Hepatocyte (in vitro differentiated cells): ENCODE data around the gene PCBP3. TPM values are rescaled to one million over a fixed set of nuclear protein-coding genes. Genes with fewer than 3 reads are reported as not detected.

Experiments used
- DNase-seq: peaks from one replicate; pipeline ENCODE4 v3.0.0-alpha.2; 2016; ENCODE audit warnings: low spot score
- H2AFZ ChIP-seq: fragments of 200-600 bp; sonication (generic); 2 replicates; pipeline ENCODE4 v1.6.0; 2016; ENCODE audit warnings: antibody characterized with exemption, mild to moderate bottlenecking
- H3K27ac ChIP-seq: fragments of 200-600 bp; sonication (generic); 2 replicates; pipeline ENCODE4 v1.5.1; 2016; ENCODE audit warnings: mild to moderate bottlenecking
- H3K27me3 ChIP-seq: fragments of 200-600 bp; sonication (generic); 2 replicates; pipeline ENCODE4 v1.6.1; 2016
- H3K36me3 ChIP-seq: fragments of 200-600 bp; sonication (generic); replicated peaks from 2 replicates; pipeline ENCODE4 v1.5.1; 2016; ENCODE audit warnings: low read depth; ENCODE audit not compliant: insufficient read depth
- H3K4me1 ChIP-seq: fragments of 200-600 bp; sonication (generic); 2 replicates; pipeline ENCODE4 v1.5.1; 2016; ENCODE audit warnings: mild to moderate bottlenecking, moderate library complexity; ENCODE audit not compliant: insufficient read depth
- H3K4me2 ChIP-seq: fragments of 200-600 bp; sonication (generic); 2 replicates; pipeline ENCODE4 v1.6.0; 2016
- H3K4me3 ChIP-seq: fragments of 200-600 bp; sonication (generic); 2 replicates; pipeline ENCODE4 v1.5.1; 2016; ENCODE audit warnings: mild to moderate bottlenecking
- H3K79me2 ChIP-seq: fragments of 200-600 bp; sonication (generic); 2 replicates; pipeline ENCODE4 v1.6.0; 2017; ENCODE audit warnings: mild to moderate bottlenecking
- H3K9me2 ChIP-seq: fragments of 200-600 bp; sonication (generic); replicated peaks from 2 replicates; pipeline ENCODE4 v1.6.0; 2017; ENCODE audit warnings: mild to moderate bottlenecking; ENCODE audit not compliant: insufficient read depth
- H3K9me3 ChIP-seq: fragments of 200-600 bp; sonication (generic); 2 replicates; pipeline ENCODE4 v1.5.1; 2016; ENCODE audit warnings: low read depth, mild to moderate bottlenecking
- H4K20me1 ChIP-seq: fragments of 200-600 bp; sonication (generic); 2 replicates; pipeline ENCODE4 v1.6.0; 2016; ENCODE audit warnings: mild to moderate bottlenecking; ENCODE audit not compliant: insufficient read depth, poor library complexity, severe bottlenecking
- EZH2 ChIP-seq: fragments of 200-600 bp; sonication (generic); IDR thresholded peaks from 2 replicates; pipeline ENCODE4 v1.6.1; 2016; ENCODE audit warnings: antibody characterized with exemption, mild to moderate bottlenecking, borderline replicate concordance
- EZH2phosphoT487 ChIP-seq: fragments of 200-600 bp; sonication (generic); IDR thresholded peaks from one replicate; pipeline ENCODE4 v1.6.1; 2018; ENCODE audit warnings: antibody characterized with exemption, mild to moderate bottlenecking, low read depth, moderate library complexity; ENCODE audit not compliant: unreplicated experiment, severe bottlenecking
- WGBS: methylation state at CpG from one replicate; pipeline ENCODE4 v1.1.6; 2016; ENCODE audit warnings: low lambda C conversion rate; ENCODE audit errors: missing lambda C conversion rate; 5-methylcytosine and 5-hydroxymethylcytosine counted together
- polyA plus RNA-seq: library from polyadenylated mRNA; unstranded; fragments of >200 nt; fragmentation: Nextera tagmentation; extraction: Ambion mirVana; gene quantifications from 2 replicates; pipeline ENCODE4 v1.2.1, GENCODE V29; 2016
- total RNA-seq: library from RNA; depleted of rRNA; stranded (reverse); fragments of >200 nt; gene quantifications from 2 replicates; pipeline ENCODE4 v1.2.3, GENCODE V29; 2014
- TF ChIP-seq, protein P1 (sequence below): fragments of 200-600 bp; sonication (generic); IDR thresholded peaks from 2 replicates; pipeline ENCODE4 v1.5.1; 2016; ENCODE audit warnings: antibody characterized with exemption, mild to moderate bottlenecking; ENCODE audit not compliant: poor library complexity

Gene PCBP3
- total and polyA plus RNA-seq, 2 experiments from 2014 or later: 3.1 to 8.8 TPM

GRCh38 chr21:45911806-45912325 is 268.3 kb downstream of the PCBP3 start:
- TF ChIP-seq EZH2phosphoT487 (no peak), EZH2 (no peak)
- TF ChIP-seq, protein P1, sequence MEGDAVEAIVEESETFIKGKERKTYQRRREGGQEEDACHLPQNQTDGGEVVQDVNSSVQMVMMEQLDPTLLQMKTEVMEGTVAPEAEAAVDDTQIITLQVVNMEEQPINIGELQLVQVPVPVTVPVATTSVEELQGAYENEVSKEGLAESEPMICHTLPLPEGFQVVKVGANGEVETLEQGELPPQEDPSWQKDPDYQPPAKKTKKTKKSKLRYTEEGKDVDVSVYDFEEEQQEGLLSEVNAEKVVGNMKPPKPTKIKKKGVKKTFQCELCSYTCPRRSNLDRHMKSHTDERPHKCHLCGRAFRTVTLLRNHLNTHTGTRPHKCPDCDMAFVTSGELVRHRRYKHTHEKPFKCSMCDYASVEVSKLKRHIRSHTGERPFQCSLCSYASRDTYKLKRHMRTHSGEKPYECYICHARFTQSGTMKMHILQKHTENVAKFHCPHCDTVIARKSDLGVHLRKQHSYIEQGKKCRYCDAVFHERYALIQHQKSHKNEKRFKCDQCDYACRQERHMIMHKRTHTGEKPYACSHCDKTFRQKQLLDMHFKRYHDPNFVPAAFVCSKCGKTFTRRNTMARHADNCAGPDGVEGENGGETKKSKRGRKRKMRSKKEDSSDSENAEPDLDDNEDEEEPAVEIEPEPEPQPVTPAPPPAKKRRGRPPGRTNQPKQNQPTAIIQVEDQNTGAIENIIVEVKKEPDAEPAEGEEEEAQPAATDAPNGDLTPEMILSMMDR: no peak
- WGBS: 95% methylated on average over 15 of the region's 15 CpGs
- Histone ChIP-seq H3K4me1 (peaks cover 5% of the 10 kb centered on the region), H3K9me2 (no peaks in the 10 kb centered on the region), H3K36me3 (no peaks in the 10 kb centered on the region), H4K20me1 (no peaks in the 10 kb centered on the region), H3K27ac (no peak overlapping the region), H3K9me3 (no peaks in the 10 kb centered on the region), H3K27me3 (no peaks in the 10 kb centered on the region), H3K4me2 (no peak overlapping the region), H3K79me2 (no peaks in the 10 kb centered on the region), H3K4me3 (no peak overlapping the region), H2AFZ (no peak overlapping the region)
- DNase-seq: no peak

DNA sequence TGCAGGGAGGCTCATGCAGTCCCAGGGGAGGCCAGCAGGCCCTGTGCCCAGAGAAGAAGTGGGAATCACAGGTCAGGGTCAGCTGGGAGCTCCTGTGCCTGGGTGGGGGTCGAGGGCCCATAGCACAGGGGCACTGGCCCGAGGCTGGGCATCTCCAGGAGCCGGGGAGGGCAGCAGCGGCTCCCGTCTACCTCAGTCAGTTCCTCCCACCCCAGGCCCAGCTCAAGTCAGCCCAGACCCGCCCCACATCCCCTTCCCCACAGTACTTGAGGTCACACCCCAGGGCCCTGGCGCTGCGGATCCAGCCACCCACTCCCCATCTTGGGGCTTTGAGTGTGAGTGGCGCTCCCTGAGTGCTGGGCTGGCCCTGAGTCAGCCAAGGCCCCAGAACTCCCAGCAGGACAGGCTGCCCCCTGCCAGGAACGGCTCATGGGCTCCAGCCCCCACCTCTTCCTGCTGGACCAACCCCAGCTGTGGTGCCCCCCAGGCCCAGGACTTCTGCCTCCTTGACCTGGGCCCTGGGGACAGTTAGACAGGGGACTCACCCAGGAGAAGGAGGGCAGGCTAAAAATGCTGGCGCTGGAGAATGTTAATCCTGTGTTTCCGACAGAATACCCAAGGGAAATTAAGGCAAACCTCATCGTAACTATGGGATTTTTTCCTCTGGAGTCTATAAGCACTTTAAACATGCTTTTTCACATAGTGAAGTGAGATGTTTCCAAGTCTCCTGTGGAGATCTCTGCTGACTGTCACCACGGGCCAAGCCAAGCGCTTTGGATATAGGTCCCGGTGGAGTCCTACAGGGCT is 269.3 kb downstream of the PCBP3 start:
- no peaks in the 10 kb centered on the region for H4K20me1 ChIP-seq
- H3K27ac ChIP-seq: no peak overlapping the region
- DNase-seq: no peak
- H3K9me2 ChIP-seq: no peaks in the 10 kb centered on the region
- no peaks in the 10 kb centered on the region for H3K79me2 ChIP-seq
- H3K36me3 ChIP-seq: no peaks in the 10 kb centered on the region
- H3K27me3 ChIP-seq: no peaks in the 10 kb centered on the region
- peaks cover 5% of the 10 kb centered on the region for H3K4me1 ChIP-seq
- H3K4me2 ChIP-seq: no peak overlapping the region
- TF ChIP-seq EZH2phosphoT487 (no peak), EZH2 (no peak)
- TF ChIP-seq, protein P1: no peak
- H3K9me3 ChIP-seq: no peaks in the 10 kb centered on the region
- 88% methylated on average over 9 of the region's 16 CpGs for WGBS
- no peak overlapping the region for H3K4me3 ChIP-seq
- no peak overlapping the region for H2AFZ ChIP-seq

DNA sequence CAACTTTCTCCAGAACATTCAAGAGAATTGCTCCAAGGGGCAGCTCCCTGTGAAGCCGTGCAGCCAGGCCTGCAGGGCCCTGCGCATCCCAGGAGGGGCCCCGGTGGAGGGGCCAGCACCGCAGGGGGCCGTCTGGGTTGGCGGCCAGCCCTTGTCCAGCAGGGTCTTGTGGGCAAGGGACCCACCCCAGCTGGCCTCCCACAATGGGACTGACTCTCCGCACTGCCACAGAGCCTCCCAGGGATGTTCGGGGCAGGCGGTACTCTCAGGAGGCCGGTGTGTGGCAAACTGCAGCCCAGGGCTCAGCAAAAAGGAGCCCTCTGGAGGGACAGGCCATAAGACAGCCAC is 269.9 kb downstream of the PCBP3 start:
- no peak for DNase-seq
- TF ChIP-seq EZH2phosphoT487: no peak
- TF ChIP-seq, protein P1: no peak
- TF ChIP-seq EZH2: no peak
- Histone ChIP-seq H3K27ac (no peak overlapping the region), H3K27me3 (no peaks in the 10 kb centered on the region), H2AFZ (no peak overlapping the region), H3K9me3 (no peaks in the 10 kb centered on the region), H3K9me2 (no peaks in the 10 kb centered on the region), H3K36me3 (no peaks in the 10 kb centered on the region), H3K4me2 (no peak overlapping the region), H3K79me2 (no peaks in the 10 kb centered on the region), H3K4me3 (no peak overlapping the region), H4K20me1 (no peaks in the 10 kb centered on the region), H3K4me1 (peaks cover 5% of the 10 kb centered on the region)
- WGBS: 87% methylated on average over 10 of the region's 10 CpGs
